NT2/D1 (cell line): ENCODE measurements around the gene MPV17.

Experiments
- YY1 ChIP-seq: IDR thresholded peaks from 2 replicates; pipeline ENCODE4 v1.6.1; 2011; ENCODE audit not compliant: insufficient read length, insufficient read depth
- ZNF274 ChIP-seq: IDR thresholded peaks from 2 replicates; pipeline ENCODE4 v1.6.1; 2011; ENCODE audit warnings: mild to moderate bottlenecking, low read depth, low read length

- TF ChIP-seq YY1 (no peak), ZNF274 (no peak)
Observed at GRCh38 chr2:27284996-27285395, 37.9 kb downstream of the MPV17 start.
